Activated CD4-positive, alpha-beta T cell treated with anti-CD3 and anti-CD28 coated beads for 24 hours (primary cell): ENCODE data around the gene AGRP.

Source experiments
- DNase-seq, 2 donors: peaks; one replicate each; pipeline ENCODE4 v3.0.0-alpha.2; 2020; ENCODE audit warnings: low read depth in 2 of 2

The AGRP gene

GRCh38 chr16:67445913-67446907 is 37.1 kb downstream of the AGRP start:
- DNase-seq = no peak

- DNase-seq = no peak
Observed at GRCh38 chr16:67445441-67445912, 37.9 kb downstream of the AGRP start.

- DNase-seq = no peak
Observed at GRCh38 chr16:67445126-67445426, 38.3 kb downstream of the AGRP start.

- DNase-seq = no peak
Observed at GRCh38 chr16:67444259-67445125, 38.9 kb downstream of the AGRP start.

- no peak for DNase-seq
Observed at GRCh38 chr16:67443265-67443664, 40.1 kb downstream of the AGRP start.

GRCh38 chr16:67442581-67443255 is 40.6 kb downstream of the AGRP start:
- DNase-seq = no peak

- DNase-seq = no peak
Observed at GRCh38 chr16:67441907-67442306, 41.4 kb downstream of the AGRP start.

- no peak for DNase-seq
Observed at GRCh38 chr16:67441271-67441753, 42.0 kb downstream of the AGRP start.

GRCh38 chr16:67438824-67439393 is 44.4 kb downstream of the AGRP start:
- DNase-seq = no peak

GRCh38 chr16:67438098-67438791 is 45.1 kb downstream of the AGRP start:
- no peak for DNase-seq

GRCh38 chr16:67437513-67437912 is 45.8 kb downstream of the AGRP start:
- DNase-seq = no peak

- no peak for DNase-seq
Observed at GRCh38 chr16:67436640-67437193, 46.6 kb downstream of the AGRP start.

GRCh38 chr16:67435758-67436164 is 47.6 kb downstream of the AGRP start:
- DNase-seq = no peak

GRCh38 chr16:67433131-67433719 is 50.1 kb downstream of the AGRP start:
- no peak for DNase-seq
